ENCODE measurements around the gene REEP2. TPM values are rescaled to one million over a fixed set of nuclear protein-coding genes. Genes with fewer than 3 reads are reported as not detected.
A peak's percentile ranks its signal among the peaks of the same experiment; 100 is the strongest.

The REEP2 gene
- total RNA-seq, 1 donor = 6.1 TPM

DNA sequence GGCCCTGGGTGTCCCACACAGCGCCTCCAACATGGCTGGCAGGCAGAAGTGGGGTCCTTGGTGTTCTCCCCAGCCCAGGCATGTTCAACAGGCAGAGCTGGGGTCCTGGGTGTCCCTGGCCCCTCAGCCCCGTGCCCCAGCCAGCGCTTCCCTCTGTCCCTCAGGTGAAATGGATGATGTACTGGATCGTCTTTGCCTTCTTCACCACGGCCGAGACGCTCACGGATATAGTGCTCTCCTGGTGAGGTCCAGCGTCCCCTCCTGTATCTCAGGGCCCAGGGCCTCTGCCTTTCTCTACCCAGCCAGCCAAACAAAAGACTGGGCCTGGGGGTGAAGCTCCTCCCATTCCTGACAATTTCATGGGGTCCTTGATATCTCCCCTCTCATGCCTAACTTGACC lies 2.4 kb downstream of the REEP2 start:
- no peak overlapping the region for H3K4me3 ChIP-seq (ENCODE audit: low read depth, low read length)
- TF ChIP-seq, protein P1, sequence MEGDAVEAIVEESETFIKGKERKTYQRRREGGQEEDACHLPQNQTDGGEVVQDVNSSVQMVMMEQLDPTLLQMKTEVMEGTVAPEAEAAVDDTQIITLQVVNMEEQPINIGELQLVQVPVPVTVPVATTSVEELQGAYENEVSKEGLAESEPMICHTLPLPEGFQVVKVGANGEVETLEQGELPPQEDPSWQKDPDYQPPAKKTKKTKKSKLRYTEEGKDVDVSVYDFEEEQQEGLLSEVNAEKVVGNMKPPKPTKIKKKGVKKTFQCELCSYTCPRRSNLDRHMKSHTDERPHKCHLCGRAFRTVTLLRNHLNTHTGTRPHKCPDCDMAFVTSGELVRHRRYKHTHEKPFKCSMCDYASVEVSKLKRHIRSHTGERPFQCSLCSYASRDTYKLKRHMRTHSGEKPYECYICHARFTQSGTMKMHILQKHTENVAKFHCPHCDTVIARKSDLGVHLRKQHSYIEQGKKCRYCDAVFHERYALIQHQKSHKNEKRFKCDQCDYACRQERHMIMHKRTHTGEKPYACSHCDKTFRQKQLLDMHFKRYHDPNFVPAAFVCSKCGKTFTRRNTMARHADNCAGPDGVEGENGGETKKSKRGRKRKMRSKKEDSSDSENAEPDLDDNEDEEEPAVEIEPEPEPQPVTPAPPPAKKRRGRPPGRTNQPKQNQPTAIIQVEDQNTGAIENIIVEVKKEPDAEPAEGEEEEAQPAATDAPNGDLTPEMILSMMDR (IDR thresholded peaks at IDR 0.05; ENCODE audit: insufficient read depth, low read length) = no peak
- no peak for DNase-seq (ENCODE audit: low read depth)

DNA sequence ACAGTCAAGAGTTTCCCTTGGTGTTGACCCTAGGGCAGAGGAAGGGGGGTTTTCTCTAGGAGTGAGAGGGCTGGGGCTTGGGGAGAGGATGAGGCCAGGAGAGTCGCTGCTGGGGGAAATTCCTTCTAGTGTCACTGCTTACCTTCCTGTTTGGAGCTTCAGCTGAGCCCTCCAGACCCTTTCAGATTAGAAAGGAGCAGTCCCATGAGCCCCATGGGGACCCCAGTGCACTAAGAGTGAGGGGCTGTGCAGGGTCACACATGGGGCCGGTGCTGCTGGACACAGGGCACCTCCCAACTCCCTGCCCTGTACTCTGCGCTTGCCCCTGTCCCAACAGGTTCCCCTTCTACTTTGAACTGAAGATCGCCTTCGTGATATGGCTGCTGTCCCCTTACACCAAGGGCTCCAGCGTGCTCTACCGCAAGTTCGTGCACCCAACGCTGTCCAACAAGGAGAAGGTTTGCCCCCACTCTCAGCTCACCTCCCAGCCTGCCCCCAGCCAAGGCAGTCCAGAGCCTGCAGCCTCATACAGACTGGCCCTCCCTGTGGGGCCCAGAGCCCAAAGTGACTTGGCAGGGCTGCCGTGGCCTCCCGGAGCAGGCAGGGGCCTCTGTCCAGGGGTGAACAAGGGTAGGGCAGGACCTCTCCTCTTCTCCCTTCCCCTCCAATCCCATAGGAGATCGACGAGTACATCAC lies 5.4 kb downstream of the REEP2 start:
- H3K4me3 ChIP-seq (ENCODE audit: low read depth, low read length) = no peak overlapping the region
- no peak for DNase-seq (ENCODE audit: low read depth)
- TF ChIP-seq, protein P1 (IDR thresholded peaks at IDR 0.05; ENCODE audit: insufficient read depth, low read length) = no peak

DNA sequence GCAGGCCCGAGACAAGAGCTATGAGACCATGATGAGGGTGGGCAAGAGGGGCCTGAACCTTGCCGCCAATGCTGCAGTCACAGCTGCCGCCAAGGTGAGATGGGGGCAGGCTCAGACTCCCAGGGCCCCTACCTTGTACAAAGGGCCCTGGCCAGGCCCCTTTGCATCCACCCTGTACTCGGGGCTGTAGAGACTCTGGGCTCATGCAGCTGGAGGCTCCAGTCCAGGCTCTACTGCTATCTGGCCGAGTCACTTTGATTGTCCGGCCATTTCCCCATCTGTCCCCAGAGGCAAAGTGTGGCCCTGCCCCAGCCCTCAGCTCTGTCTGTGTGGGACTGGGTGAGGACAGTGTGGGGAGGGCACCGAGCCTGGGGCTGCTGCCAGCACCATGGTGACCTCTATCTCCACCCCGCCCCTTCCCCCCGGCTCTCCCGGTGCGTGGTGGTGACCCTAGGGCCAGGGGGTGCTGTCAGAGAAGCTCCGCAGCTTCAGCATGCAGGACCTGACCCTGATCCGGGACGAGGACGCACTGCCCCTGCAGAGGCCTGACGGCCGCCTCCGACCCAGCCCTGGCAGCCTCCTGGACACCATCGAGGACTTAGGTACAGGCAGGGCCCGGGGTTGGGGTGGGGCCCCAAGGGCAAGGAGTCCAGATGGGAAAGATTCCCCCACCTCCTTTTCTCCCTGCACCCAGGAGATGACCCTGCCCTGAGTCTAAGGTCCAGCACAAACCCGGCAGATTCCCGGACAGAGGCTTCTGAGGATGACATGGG lies 6.1 kb downstream of the REEP2 start:
- no peak overlapping the region for H3K4me3 ChIP-seq (ENCODE audit: low read depth, low read length)
- no peak for DNase-seq (ENCODE audit: low read depth)
- TF ChIP-seq, protein P1 (IDR thresholded peaks at IDR 0.05; ENCODE audit: insufficient read depth, low read length) = no peak

DNA sequence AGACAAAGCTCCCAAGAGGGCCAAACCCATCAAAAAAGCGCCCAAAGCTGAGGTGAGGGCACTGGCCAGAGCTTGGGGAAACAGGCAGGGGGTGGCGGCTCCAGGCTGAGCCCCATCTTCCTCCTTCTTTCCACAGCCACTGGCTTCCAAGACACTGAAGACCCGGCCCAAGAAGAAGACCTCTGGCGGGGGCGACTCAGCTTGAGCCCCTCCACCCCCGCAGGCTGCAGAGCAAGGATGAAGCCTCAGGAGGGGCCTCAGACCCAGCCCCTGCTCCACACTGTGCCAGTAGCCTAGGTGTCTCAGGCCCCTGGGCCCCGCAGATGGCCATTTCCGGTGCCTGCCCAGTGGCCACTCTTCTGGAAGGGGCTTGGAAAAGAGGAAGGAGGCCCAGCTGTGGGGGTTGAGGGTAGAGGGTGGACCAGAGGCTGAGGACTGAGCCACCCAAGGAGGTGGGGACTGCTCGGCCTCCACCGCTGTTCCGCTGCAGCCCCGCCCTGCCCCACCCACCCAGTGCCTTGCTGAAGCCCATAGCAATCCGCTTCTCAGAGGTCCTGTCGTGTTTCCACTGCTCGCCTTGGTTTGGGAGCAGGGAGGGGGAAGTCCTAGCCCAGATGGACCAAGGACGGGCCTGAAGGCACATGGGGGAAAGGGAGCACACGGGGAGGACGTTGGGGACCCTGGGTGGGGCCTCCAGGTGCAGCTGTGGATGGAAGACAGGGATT lies 6.9 kb downstream of the REEP2 start:
- H3K4me3 ChIP-seq (ENCODE audit: low read depth, low read length) = no peak overlapping the region
- TF ChIP-seq, protein P1 (IDR thresholded peaks at IDR 0.05; ENCODE audit: insufficient read depth, low read length) = no peak
- DNase-seq (ENCODE audit: low read depth) = no peak

DNA sequence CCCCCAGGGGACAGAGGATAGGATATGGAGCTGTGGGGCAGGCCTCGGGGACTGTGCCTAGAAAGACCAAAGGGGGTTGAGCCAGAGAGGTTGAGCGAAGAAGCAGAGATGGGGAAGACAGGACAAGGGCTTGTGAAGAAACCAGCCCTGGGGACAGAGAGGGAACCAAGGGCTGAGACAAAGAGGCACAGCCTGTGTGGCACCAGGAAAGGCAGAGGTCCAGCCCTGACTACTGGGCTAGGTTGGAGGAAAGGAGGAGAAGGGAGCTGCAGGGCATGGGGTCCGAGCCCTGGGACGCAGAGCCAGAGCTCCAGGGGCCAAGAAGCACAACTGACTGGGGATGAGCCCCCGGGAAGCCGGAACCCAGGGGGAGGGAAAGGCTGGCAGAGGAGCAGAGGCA lies 9.2 kb downstream of the REEP2 start:
- no peak for DNase-seq (ENCODE audit: low read depth)
- H3K4me3 ChIP-seq (ENCODE audit: low read depth, low read length) = no peak overlapping the region
- TF ChIP-seq, protein P1 (IDR thresholded peaks at IDR 0.05; ENCODE audit: insufficient read depth, low read length) = no peak

DNA sequence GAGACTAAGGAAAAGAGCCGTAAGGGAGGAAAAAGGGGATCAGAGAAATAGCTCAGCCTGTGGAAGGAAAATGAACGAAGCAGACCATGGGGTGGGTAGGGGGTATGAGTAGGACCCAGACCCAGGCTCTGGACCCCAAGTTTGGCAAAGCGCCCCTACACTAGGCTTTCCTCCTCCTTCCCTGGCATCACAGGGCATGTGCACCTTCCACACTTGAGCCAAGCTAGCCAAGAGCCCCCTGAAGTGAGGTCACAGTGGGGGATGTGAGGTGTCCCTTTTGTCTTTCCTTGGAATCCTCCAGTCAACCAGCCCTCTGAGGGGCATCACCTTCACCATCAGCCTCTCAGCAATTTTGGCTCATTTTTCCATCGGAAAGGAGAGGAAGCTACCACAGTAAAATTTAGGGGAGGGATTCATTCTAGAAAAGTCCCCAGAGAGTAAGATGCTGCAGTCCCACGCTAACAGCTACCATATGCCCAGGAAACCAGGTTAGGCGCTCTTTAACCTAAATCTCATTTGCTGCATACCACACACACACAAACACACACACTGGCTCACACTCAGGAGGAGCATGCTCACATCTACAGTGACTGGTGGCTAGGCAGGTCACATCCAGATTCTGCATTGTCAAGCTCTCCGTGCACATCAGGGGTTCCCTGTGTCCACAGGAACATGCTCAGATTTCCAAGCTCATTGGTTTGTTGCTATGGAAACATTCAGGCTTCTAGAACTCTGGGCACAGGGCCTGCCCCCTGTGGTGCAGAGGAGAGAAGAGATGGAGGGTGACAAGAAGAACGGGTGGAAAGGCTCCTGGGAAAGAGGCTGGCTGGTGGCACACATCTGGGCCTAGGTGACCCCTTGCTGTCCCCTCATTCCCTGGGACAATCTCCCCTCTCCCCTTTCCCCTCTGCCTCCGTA lies 9.9 kb downstream of the REEP2 start:
- no peak overlapping the region for H3K4me3 ChIP-seq (ENCODE audit: low read depth, low read length)
- TF ChIP-seq, protein P1 (IDR thresholded peaks at IDR 0.05; ENCODE audit: insufficient read depth, low read length) = no peak
- peak; percentile 22 for DNase-seq (ENCODE audit: low read depth)

Measured in fibroblast of the aortic adventitia (primary cell).